Measurements from ENCODE around the gene ZBTB48.

Gene ZBTB48

GRCh38 chr1:6572653-6573383, 7.0 kb upstream of the ZBTB48 start:
- DNase-seq (ENCODE audit: low read depth in 2 of 2), result no peak

GRCh38 chr1:6574025-6574620, 5.7 kb upstream of the ZBTB48 start:
- DNase-seq (ENCODE audit: low read depth in 2 of 2), result no peak

GRCh38 chr1:6574818-6575217, 5.0 kb upstream of the ZBTB48 start:
- no peak for DNase-seq (ENCODE audit: low read depth in 2 of 2)

GRCh38 chr1:6577831-6578525, 1.8 kb upstream of the ZBTB48 start:
- no peak for DNase-seq (ENCODE audit: low read depth in 2 of 2)

GRCh38 chr1:6578624-6579373, 995 bp upstream of the ZBTB48 start:
- no peak for DNase-seq (ENCODE audit: low read depth in 2 of 2)

GRCh38 chr1:6580119-6580592, 362 bp downstream of the ZBTB48 start:
- DNase-seq (ENCODE audit: low read depth in 2 of 2), result no peak

GRCh38 chr1:6580593-6581409, 1.0 kb downstream of the ZBTB48 start:
- no peak for DNase-seq (ENCODE audit: low read depth in 2 of 2)

- no peak for DNase-seq (ENCODE audit: low read depth in 2 of 2)
These were observed 1.9 kb downstream of the ZBTB48 start for GRCh38 chr1:6581561-6582305.

- no peak for DNase-seq (ENCODE audit: low read depth in 2 of 2)
These were observed 2.6 kb downstream of the ZBTB48 start for GRCh38 chr1:6582370-6582769.

GRCh38 chr1:6584126-6585080, 4.6 kb downstream of the ZBTB48 start:
- no peak for DNase-seq (ENCODE audit: low read depth in 2 of 2)

GRCh38 chr1:6585081-6585722, 5.4 kb downstream of the ZBTB48 start:
- DNase-seq (ENCODE audit: low read depth in 2 of 2), result no peak

- no peak for DNase-seq (ENCODE audit: low read depth in 2 of 2)
These were observed 6.0 kb downstream of the ZBTB48 start for GRCh38 chr1:6585841-6586240.

GRCh38 chr1:6586404-6586816, 6.6 kb downstream of the ZBTB48 start:
- DNase-seq (ENCODE audit: low read depth in 2 of 2), result no peak

- DNase-seq (ENCODE audit: low read depth in 2 of 2), result no peak
These were observed 7.6 kb downstream of the ZBTB48 start for GRCh38 chr1:6587261-6588005.

- DNase-seq (ENCODE audit: low read depth in 2 of 2), result no peak
These were observed 8.5 kb downstream of the ZBTB48 start for GRCh38 chr1:6588128-6588892.

- no peak for DNase-seq (ENCODE audit: low read depth in 2 of 2)
These were observed 9.2 kb downstream of the ZBTB48 start for GRCh38 chr1:6588893-6589520.

- DNase-seq (ENCODE audit: low read depth in 2 of 2), result no peak
These were observed 10.3 kb downstream of the ZBTB48 start for GRCh38 chr1:6590046-6590445.

All from stimulated activated CD8-positive, alpha-beta memory T cell treated with anti-CD3 and anti-CD28 coated beads, Interleukin-7, amount 100 ng/mL, for 1 hour (primary cell).